HepG2 (cell line): ENCODE measurements around the gene STRADB. TPM values are rescaled to one million over a fixed set of nuclear protein-coding genes. Genes with fewer than 3 reads are reported as not detected.

Experiments
- EZH2 ChIP-seq: conservative IDR thresholded peaks from 2 replicates; pipeline ENCODE4 v1.6.1; 2012; ENCODE audit warnings: mild to moderate bottlenecking, low read depth, low read length, moderate library complexity
- MAFF ChIP-seq: IDR thresholded peaks from 2 replicates; pipeline ENCODE4 v1.6.1; 2011; ENCODE audit warnings: low read depth, low read length, improper control_type of control experiment
- SMARCE1 ChIP-seq: fragments of 450-650 bp; IDR thresholded peaks from 2 replicates; pipeline ENCODE4 v1.6.1; 2017; ENCODE audit warnings: borderline replicate concordance
- ZNF232 ChIP-seq: sonication (generic); formaldehyde crosslinking; IDR thresholded peaks from 2 replicates; pipeline ENCODE4 v1.4.0; 2020; ENCODE audit warnings: missing genetic modification reagents, borderline replicate concordance
- ZNF354B ChIP-seq: sonication (generic); formaldehyde crosslinking; IDR thresholded peaks from 2 replicates; pipeline ENCODE4 v1.8.0; 2022; ENCODE audit warnings: mild to moderate bottlenecking, missing genetic modification reagents
- ZNF484 ChIP-seq: sonication (generic); formaldehyde crosslinking; IDR thresholded peaks from 2 replicates; pipeline ENCODE4 v1.5.1; 2020; ENCODE audit warnings: mild to moderate bottlenecking, low read depth, missing genetic modification reagents, borderline replicate concordance
- ZNF841 ChIP-seq: sonication (generic); formaldehyde crosslinking; IDR thresholded peaks from 2 replicates; pipeline ENCODE4 v1.8.1; 2023; ENCODE audit warnings: missing genetic modification reagents, borderline replicate concordance
- polyA plus RNA-seq, 8 experiments: library from polyadenylated mRNA; depleted of rRNA in 3 of 8; stranded (reverse) in 7 of 8; unstranded in 1 of 8; fragments of >200 nt; fragmentation: Illumina TruSeq in 4 of 8; extraction: Trizol in 4 of 8; gene quantifications; 2 replicates each; pipeline versions ENCODE4 v1.2.1 to v1.2.3, GENCODE V29; 2011 to 2016; ENCODE audit warnings: low read depth in 4 of 8, missing spikeins in 1 of 8, mixed read lengths in 1 of 8; ENCODE audit not compliant: insufficient read depth in 1 of 8
- total RNA-seq, 5 experiments: library from RNA; depleted of rRNA; stranded (reverse); fragments of >200 nt; fragmentation: Illumina TruSeq; extraction: Trizol; gene quantifications; 2 replicates each; pipeline ENCODE4 v1.2.3, GENCODE V29; 2016; ENCODE audit warnings: low read depth in 1 of 5
- TF ChIP-seq, protein P1 (sequence below): conservative IDR thresholded peaks from 2 replicates; pipeline ENCODE4 v1.6.1; 2018; ENCODE audit warnings: missing genetic modification reagents
- TF ChIP-seq, protein P2 (sequence below): sonication (generic); formaldehyde crosslinking; IDR thresholded peaks from 2 replicates; pipeline ENCODE4 v1.4.0; 2020; ENCODE audit warnings: missing genetic modification reagents
- TF ChIP-seq, protein P3 (sequence below): sonication (generic); formaldehyde crosslinking; conservative IDR thresholded peaks from 2 replicates; pipeline ENCODE4 v1.8.0; 2022; ENCODE audit warnings: low read depth, missing genetic modification reagents
- TF ChIP-seq, protein P4 (sequence below): sonication (generic); formaldehyde crosslinking; IDR thresholded peaks from 2 replicates; pipeline ENCODE4 v1.4.0; 2020; ENCODE audit warnings: missing genetic modification reagents, mild to moderate bottlenecking, borderline replicate concordance
- TF ChIP-seq, protein P5 (sequence below): sonication (generic); formaldehyde crosslinking; IDR thresholded peaks from 2 replicates; pipeline ENCODE4 v1.4.0; 2020; ENCODE audit warnings: missing genetic modification reagents, low read depth, mild to moderate bottlenecking, borderline replicate concordance
- TF ChIP-seq, protein P6 (sequence below): sonication (generic); formaldehyde crosslinking; IDR thresholded peaks from 2 replicates; pipeline ENCODE4 v1.4.0; 2020; ENCODE audit warnings: mild to moderate bottlenecking, low read depth, missing genetic modification reagents

STRADB gene
- total and polyA plus RNA-seq, 2 of the 13 experiments (the other 11 are each of a cell fraction or from before 2014, with no cell fraction given), result 34.1 to 66.6 TPM

DNA sequence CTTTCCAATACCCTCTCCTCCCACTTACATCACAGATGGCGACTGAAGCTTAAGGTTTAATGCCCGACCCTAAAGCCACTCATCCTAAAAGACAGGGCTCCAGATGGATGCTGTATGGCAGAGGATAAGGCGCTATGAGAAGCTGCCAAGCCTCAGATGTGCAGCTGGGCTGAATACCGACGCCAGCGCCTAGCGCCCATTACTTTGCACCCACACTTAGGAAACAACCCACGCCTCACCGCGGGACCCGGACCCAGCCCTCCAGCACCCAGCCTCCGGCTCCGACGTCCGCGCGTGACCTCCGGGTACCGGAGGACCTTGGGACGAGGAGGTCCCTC lies 617 bp upstream of the STRADB start (continued):
- TF ChIP-seq, protein P1, sequence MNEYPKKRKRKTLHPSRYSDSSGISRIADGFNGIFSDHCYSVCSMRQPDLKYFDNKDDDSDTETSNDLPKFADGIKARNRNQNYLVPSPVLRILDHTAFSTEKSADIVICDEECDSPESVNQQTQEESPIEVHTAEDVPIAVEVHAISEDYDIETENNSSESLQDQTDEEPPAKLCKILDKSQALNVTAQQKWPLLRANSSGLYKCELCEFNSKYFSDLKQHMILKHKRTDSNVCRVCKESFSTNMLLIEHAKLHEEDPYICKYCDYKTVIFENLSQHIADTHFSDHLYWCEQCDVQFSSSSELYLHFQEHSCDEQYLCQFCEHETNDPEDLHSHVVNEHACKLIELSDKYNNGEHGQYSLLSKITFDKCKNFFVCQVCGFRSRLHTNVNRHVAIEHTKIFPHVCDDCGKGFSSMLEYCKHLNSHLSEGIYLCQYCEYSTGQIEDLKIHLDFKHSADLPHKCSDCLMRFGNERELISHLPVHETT (CRISPR knock-in tag), result no peak
- no peak for TF ChIP-seq SMARCE1
- 0 out of 2 replicates have a peak, but pooled peaks have one; percentile 65 for TF ChIP-seq ZNF354B (CRISPR knock-in tag)
- TF ChIP-seq, protein P2, sequence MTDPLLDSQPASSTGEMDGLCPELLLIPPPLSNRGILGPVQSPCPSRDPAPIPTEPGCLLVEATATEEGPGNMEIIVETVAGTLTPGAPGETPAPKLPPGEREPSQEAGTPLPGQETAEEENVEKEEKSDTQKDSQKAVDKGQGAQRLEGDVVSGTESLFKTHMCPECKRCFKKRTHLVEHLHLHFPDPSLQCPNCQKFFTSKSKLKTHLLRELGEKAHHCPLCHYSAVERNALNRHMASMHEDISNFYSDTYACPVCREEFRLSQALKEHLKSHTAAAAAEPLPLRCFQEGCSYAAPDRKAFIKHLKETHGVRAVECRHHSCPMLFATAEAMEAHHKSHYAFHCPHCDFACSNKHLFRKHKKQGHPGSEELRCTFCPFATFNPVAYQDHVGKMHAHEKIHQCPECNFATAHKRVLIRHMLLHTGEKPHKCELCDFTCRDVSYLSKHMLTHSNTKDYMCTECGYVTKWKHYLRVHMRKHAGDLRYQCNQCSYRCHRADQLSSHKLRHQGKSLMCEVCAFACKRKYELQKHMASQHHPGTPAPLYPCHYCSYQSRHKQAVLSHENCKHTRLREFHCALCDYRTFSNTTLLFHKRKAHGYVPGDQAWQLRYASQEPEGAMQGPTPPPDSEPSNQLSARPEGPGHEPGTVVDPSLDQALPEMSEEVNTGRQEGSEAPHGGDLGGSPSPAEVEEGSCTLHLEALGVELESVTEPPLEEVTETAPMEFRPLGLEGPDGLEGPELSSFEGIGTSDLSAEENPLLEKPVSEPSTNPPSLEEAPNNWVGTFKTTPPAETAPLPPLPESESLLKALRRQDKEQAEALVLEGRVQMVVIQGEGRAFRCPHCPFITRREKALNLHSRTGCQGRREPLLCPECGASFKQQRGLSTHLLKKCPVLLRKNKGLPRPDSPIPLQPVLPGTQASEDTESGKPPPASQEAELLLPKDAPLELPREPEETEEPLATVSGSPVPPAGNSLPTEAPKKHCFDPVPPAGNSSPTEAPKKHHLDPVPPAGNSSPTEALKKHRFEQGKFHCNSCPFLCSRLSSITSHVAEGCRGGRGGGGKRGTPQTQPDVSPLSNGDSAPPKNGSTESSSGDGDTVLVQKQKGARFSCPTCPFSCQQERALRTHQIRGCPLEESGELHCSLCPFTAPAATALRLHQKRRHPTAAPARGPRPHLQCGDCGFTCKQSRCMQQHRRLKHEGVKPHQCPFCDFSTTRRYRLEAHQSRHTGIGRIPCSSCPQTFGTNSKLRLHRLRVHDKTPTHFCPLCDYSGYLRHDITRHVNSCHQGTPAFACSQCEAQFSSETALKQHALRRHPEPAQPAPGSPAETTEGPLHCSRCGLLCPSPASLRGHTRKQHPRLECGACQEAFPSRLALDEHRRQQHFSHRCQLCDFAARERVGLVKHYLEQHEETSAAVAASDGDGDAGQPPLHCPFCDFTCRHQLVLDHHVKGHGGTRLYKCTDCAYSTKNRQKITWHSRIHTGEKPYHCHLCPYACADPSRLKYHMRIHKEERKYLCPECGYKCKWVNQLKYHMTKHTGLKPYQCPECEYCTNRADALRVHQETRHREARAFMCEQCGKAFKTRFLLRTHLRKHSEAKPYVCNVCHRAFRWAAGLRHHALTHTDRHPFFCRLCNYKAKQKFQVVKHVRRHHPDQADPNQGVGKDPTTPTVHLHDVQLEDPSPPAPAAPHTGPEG (CRISPR knock-in tag), result no peak
- TF ChIP-seq, protein P3, sequence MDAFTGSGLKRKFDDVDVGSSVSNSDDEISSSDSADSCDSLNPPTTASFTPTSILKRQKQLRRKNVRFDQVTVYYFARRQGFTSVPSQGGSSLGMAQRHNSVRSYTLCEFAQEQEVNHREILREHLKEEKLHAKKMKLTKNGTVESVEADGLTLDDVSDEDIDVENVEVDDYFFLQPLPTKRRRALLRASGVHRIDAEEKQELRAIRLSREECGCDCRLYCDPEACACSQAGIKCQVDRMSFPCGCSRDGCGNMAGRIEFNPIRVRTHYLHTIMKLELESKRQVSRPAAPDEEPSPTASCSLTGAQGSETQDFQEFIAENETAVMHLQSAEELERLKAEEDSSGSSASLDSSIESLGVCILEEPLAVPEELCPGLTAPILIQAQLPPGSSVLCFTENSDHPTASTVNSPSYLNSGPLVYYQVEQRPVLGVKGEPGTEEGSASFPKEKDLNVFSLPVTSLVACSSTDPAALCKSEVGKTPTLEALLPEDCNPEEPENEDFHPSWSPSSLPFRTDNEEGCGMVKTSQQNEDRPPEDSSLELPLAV (CRISPR knock-in tag), result no peak
- no peak for TF ChIP-seq ZNF841 (CRISPR knock-in tag)
- TF ChIP-seq, protein P4, sequence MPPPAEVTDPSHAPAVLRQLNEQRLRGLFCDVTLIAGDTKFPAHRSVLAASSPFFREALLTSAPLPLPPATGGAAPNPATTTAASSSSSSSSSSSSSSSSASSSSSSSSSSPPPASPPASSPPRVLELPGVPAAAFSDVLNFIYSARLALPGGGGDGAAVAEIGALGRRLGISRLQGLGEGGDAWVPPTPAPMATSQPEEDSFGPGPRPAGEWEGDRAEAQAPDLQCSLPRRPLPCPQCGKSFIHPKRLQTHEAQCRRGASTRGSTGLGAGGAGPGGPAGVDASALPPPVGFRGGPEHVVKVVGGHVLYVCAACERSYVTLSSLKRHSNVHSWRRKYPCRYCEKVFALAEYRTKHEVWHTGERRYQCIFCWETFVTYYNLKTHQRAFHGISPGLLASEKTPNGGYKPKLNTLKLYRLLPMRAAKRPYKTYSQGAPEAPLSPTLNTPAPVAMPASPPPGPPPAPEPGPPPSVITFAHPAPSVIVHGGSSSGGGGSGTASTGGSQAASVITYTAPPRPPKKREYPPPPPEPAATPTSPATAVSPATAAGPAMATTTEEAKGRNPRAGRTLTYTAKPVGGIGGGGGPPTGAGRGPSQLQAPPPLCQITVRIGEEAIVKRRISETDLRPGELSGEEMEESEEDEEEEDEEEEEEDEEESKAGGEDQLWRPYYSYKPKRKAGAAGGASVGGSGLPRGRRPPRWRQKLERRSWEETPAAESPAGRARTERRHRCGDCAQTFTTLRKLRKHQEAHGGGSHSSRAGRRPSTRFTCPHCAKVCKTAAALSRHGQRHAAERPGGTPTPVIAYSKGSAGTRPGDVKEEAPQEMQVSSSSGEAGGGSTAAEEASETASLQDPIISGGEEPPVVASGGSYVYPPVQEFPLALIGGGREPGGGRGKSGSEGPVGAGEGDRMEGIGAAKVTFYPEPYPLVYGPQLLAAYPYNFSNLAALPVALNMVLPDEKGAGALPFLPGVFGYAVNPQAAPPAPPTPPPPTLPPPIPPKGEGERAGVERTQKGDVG (CRISPR knock-in tag), result 0 out of 2 replicates have a peak, but pooled peaks have one; percentile 61
- no peak for TF ChIP-seq ZNF232
- TF ChIP-seq, protein P5, sequence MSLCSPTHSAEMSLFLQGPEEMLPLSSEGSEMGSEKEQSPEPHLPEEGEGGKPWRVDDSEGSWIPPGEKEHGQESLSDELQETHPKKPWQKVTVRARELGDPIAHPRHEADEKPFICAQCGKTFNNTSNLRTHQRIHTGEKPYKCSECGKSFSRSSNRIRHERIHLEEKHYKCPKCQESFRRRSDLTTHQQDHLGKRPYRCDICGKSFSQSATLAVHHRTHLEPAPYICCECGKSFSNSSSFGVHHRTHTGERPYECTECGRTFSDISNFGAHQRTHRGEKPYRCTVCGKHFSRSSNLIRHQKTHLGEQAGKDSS (CRISPR knock-in tag), result no peak
- TF ChIP-seq, protein P6, sequence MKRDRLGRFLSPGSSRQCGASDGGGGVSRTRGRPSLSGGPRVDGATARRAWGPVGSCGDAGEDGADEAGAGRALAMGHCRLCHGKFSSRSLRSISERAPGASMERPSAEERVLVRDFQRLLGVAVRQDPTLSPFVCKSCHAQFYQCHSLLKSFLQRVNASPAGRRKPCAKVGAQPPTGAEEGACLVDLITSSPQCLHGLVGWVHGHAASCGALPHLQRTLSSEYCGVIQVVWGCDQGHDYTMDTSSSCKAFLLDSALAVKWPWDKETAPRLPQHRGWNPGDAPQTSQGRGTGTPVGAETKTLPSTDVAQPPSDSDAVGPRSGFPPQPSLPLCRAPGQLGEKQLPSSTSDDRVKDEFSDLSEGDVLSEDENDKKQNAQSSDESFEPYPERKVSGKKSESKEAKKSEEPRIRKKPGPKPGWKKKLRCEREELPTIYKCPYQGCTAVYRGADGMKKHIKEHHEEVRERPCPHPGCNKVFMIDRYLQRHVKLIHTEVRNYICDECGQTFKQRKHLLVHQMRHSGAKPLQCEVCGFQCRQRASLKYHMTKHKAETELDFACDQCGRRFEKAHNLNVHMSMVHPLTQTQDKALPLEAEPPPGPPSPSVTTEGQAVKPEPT (CRISPR knock-in tag), result no peak
- TF ChIP-seq ZNF484, result no peak; the same call in 1 of the 2 replicates
- TF ChIP-seq EZH2, result no peak
- TF ChIP-seq MAFF, result no peak
